KMS-11 (cell line): Measurements from ENCODE around the gene PSG1.
A peak's percentile ranks its signal among the peaks of the same experiment; 100 is the strongest.
"Not testable (repeated sequence)": the region's sequence is repeated elsewhere in the genome, so short reads cannot be mapped to it uniquely, and the experiment has no call there.

Source experiments
- H2AFZ ChIP-seq: fragments of 200-600 bp; sonication (generic); 2 replicates; pipeline ENCODE4 v1.6.1; 2016; ENCODE audit warnings: antibody characterized with exemption, mixed run types, low read depth
- H3K27ac ChIP-seq: fragments of 200-600 bp; sonication (generic); 2 replicates; pipeline ENCODE4 v1.6.1; 2016; ENCODE audit warnings: mild to moderate bottlenecking, mixed run types
- H3K27me3 ChIP-seq: fragments of 200-600 bp; sonication (generic); 2 replicates; pipeline ENCODE4 v1.6.1; 2017; ENCODE audit warnings: mild to moderate bottlenecking, low read depth, mixed run types, moderate library complexity; ENCODE audit not compliant: insufficient read depth
- H3K36me3 ChIP-seq: fragments of 200-600 bp; sonication (generic); 2 replicates; pipeline ENCODE4 v1.6.1; 2017; ENCODE audit warnings: mild to moderate bottlenecking, mixed run types; ENCODE audit not compliant: insufficient read depth
- H3K4me1 ChIP-seq: fragments of 200-600 bp; sonication (generic); 2 replicates; pipeline ENCODE4 v1.6.1; 2016; ENCODE audit warnings: mild to moderate bottlenecking, low read depth, mixed run types; ENCODE audit not compliant: poor library complexity, severe bottlenecking
- H3K4me2 ChIP-seq: fragments of 200-600 bp; sonication (generic); 2 replicates; pipeline ENCODE4 v1.7.0; 2016; ENCODE audit warnings: mild to moderate bottlenecking, mixed run types
- H3K4me3 ChIP-seq: fragments of 200-600 bp; sonication (generic); IDR thresholded peaks from 2 replicates; pipeline ENCODE4 v1.6.1; 2017; ENCODE audit warnings: low read depth, low read length, mixed read lengths; ENCODE audit not compliant: insufficient read depth
- H3K79me2 ChIP-seq: fragments of 200-600 bp; sonication (generic); 2 replicates; pipeline ENCODE4 v1.6.1; 2016; ENCODE audit warnings: low read depth, mixed run types; ENCODE audit not compliant: insufficient read depth
- H3K9ac ChIP-seq: fragments of 200-600 bp; sonication (generic); 2 replicates; pipeline ENCODE4 v1.6.1; 2016; ENCODE audit warnings: mild to moderate bottlenecking, mixed run types
- H4K20me1 ChIP-seq: fragments of 200-600 bp; sonication (generic); 2 replicates; pipeline ENCODE4 v1.6.1; 2016; ENCODE audit warnings: mild to moderate bottlenecking, mixed run types; ENCODE audit not compliant: insufficient read depth
- TF ChIP-seq, protein P1 (sequence below): fragments of 200-600 bp; sonication (generic); conservative IDR thresholded peaks from 2 replicates; pipeline ENCODE4 v1.6.1; 2017; ENCODE audit warnings: low read depth, mild to moderate bottlenecking, antibody characterized with exemption, low read length, moderate library complexity, mixed read lengths

The PSG1 gene

DNA sequence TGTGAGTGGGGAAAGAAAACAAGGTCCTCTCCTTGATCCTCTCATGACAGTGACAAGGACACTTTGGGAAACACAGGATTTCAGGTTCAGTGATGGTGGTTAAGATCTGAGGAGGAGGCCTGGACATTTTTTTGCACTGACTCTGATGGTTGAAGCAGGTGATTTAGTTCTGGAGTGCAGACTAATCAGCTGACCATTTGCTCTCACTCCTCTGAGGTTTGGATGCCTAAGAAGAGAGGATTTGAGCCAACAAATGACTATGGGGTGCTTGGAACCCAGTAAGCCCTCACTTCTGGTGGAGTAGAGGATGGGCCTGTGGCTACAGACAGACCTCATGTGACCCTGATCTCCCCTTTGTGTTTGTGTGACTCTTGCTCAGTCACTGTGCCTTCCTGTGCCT lies 2.9 kb downstream of the PSG1 start:
- not testable (repeated sequence) for H4K20me1 ChIP-seq, H3K36me3 ChIP-seq, H3K4me2 ChIP-seq, H2AFZ ChIP-seq, H3K27me3 ChIP-seq, H3K9ac ChIP-seq, H3K79me2 ChIP-seq, H3K27ac ChIP-seq, H3K4me3 ChIP-seq, H3K4me1 ChIP-seq

DNA sequence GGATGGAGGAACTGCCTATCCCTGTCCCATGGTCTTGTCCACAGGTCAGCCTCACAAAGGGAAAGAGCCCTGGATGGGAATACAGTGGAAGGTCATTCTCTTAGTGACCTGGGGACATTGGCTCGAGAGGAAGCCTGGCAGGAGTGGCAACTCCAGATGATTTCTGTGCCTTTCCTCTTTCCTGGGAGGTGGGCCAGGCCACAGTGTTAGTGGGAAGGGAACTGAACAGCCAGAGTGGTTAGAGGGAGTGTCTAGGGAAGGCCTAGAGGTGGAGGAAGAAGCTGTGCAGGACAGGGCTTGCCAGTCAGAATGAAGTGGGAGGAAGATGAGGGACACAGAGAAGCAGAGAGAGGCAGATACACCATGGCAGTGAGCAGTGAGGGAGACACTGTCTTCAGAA lies 3.6 kb downstream of the PSG1 start:
- H3K4me3 ChIP-seq, H3K27me3 ChIP-seq, H3K79me2 ChIP-seq, H3K36me3 ChIP-seq, H3K4me2 ChIP-seq, H3K9ac ChIP-seq, H2AFZ ChIP-seq, H3K4me1 ChIP-seq, H4K20me1 ChIP-seq, H3K27ac ChIP-seq: not testable (repeated sequence)

DNA sequence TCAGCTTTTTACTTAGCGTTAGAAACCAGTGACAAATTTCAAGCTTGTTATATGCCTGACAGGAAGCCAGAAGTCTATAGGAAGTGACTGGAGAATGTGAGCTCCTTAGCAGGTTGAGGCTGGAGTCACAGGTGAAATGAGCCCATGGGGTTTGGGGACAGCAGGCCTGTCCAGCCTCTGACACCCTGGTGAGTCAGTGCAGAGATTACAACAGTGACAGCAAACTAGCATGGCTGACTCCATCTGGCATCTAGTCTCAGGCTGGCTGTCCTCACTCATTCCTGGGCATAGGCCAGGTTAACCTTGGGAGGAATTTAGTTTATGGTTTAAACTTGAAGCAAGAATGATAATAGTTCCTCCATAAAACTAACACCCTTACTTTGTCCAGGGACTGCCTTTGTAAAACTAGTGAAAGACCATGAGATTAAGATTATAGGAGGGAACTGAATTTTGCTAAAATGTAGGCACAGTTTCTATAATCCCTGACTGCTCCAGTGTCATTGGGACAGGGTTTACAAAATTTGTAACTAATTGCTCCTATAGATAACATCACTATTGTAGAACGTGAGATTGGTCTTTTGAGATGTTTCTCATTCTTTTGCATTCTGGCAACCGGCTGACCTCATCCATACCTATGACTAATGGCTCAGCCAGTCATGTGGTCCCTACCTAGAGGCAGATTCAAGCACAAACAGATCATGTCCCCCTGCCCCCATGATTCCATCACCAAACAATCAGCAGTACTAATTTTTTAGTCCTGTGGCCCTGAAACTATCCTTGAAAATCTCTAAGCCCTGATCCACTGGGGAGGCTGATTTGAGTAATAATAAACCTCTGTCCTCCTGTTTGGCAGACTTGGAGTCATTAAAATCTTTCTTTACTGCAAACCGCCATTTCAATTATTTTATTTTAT lies 4.4 kb downstream of the PSG1 start:
- not testable (repeated sequence) for H3K9ac ChIP-seq, H3K27me3 ChIP-seq, H3K4me2 ChIP-seq, H3K79me2 ChIP-seq, H3K27ac ChIP-seq, H4K20me1 ChIP-seq, H3K4me1 ChIP-seq, H3K36me3 ChIP-seq, H3K4me3 ChIP-seq, H2AFZ ChIP-seq

DNA sequence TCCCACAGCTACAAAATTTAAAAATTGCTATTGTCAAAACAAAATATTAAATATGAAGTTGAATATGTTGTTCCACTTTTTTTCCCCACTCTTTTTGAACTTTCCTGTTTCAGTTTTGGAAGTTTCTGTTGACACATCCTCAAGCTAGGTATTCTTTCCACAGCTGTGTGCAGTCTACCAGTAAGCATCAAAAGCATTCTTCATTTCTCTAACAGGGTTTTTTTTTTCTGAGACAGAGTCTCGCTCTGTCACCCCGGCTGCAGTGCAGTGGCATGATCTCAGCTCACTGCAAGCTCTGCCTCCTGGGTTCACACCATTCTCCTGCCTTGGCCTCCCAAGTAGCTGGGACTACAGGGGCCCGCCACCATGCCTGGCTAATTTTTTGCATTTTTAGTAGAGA lies 5.4 kb downstream of the PSG1 start:
- H3K9ac ChIP-seq, H3K4me2 ChIP-seq, H3K79me2 ChIP-seq, H3K36me3 ChIP-seq, H3K27ac ChIP-seq, H3K4me3 ChIP-seq, H3K4me1 ChIP-seq, H3K27me3 ChIP-seq, H4K20me1 ChIP-seq, H2AFZ ChIP-seq: not testable (repeated sequence)

DNA sequence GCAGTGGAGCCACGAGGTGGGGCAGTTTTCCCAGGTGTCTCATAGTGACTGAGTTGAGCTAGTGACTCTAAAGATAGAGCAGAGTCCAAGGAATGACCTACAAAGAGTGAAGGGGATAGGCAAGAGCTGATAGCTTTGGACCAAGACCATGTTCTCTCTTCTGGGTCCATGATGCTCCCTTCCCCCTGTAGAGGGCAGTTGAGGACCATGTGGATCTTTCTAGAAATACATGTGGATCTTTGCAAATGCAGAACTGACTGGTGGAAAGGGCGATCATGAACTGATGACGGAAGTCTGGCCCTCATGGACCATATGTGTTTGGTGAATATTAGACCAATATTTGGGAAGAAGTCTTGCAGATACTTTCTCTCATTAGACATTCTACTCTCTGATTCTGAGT lies 6.9 kb downstream of the PSG1 start:
- Histone ChIP-seq H3K4me2 (no peak overlapping the region), H3K4me1 (no peaks in the 10 kb centered on the region), H3K79me2 (no peaks in the 10 kb centered on the region), H3K27me3 (no peaks in the 10 kb centered on the region), H3K9ac (no peak overlapping the region), H4K20me1 (no peaks in the 10 kb centered on the region), H3K36me3 (no peaks in the 10 kb centered on the region), H2AFZ (no peak overlapping the region), H3K27ac (no peak overlapping the region), H3K4me3 (no peak overlapping the region)
- TF ChIP-seq, protein P1, sequence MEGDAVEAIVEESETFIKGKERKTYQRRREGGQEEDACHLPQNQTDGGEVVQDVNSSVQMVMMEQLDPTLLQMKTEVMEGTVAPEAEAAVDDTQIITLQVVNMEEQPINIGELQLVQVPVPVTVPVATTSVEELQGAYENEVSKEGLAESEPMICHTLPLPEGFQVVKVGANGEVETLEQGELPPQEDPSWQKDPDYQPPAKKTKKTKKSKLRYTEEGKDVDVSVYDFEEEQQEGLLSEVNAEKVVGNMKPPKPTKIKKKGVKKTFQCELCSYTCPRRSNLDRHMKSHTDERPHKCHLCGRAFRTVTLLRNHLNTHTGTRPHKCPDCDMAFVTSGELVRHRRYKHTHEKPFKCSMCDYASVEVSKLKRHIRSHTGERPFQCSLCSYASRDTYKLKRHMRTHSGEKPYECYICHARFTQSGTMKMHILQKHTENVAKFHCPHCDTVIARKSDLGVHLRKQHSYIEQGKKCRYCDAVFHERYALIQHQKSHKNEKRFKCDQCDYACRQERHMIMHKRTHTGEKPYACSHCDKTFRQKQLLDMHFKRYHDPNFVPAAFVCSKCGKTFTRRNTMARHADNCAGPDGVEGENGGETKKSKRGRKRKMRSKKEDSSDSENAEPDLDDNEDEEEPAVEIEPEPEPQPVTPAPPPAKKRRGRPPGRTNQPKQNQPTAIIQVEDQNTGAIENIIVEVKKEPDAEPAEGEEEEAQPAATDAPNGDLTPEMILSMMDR, result no peak

DNA sequence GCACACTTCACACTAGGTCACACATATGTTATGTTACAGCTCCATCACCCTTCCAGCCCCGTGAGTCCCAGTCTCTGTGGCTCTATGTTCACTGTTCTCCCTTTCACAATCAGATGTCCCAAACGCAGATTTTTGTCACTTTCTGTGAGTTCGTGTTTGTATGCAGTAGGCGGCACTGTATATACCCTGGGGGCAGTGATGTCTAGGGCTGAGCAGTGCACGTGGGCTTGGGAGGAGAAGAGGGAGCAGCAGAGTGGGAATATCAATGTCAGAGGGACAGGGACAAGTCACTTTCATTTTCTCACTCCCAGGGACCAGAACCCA lies 22.0 kb downstream of the PSG1 start:
- no peak overlapping the region for H3K9ac ChIP-seq
- TF ChIP-seq, protein P1, result peak; percentile 46; the same call in 1 of the 2 replicates
- no peaks in the 10 kb centered on the region for H3K4me1 ChIP-seq
- H3K4me2 ChIP-seq, result no peak overlapping the region
- no peak overlapping the region for H2AFZ ChIP-seq
- no peaks in the 10 kb centered on the region for H3K27me3 ChIP-seq
- no peaks in the 10 kb centered on the region for H3K79me2 ChIP-seq
- H3K27ac ChIP-seq, result no peak overlapping the region
- no peaks in the 10 kb centered on the region for H3K36me3 ChIP-seq
- H3K4me3 ChIP-seq, result no peak overlapping the region
- no peaks in the 10 kb centered on the region for H4K20me1 ChIP-seq

DNA sequence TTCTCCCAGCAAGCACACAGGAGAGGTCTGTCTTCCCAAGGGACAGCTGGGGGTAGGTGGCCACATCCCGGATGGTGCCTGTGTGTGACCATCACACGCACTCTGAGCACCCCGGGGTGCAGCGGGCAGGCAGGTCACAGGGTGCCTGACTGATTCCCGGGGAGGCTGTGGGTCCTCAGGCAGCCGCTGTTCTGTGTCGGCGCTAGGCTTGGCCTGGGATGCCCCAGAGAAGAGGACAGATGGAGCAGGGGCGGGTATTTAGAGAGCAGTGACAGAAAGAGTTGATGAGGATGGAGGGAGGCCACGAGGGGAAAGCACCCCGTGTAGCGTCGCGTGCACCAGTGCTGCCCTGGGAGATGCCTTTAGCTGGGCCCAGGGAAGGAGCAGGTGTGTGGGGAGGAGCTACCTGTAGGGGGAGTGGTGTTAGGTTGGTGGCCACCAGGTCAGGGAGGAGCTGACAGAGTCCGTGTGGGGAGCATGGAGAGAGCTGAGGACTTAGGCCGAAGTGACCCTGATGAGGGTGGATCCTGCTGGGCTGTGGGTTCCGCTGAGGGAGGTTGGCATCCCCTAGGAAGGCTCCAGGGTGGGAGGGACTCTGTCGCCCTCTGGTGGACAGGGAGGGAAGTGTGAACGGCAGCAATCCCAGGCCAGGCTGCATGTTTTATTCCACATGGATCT lies 22.5 kb downstream of the PSG1 start:
- H3K4me2 ChIP-seq, H2AFZ ChIP-seq, H4K20me1 ChIP-seq, H3K4me1 ChIP-seq, H3K9ac ChIP-seq, H3K27me3 ChIP-seq, H3K4me3 ChIP-seq, H3K79me2 ChIP-seq, H3K36me3 ChIP-seq, H3K27ac ChIP-seq: not testable (repeated sequence)

DNA sequence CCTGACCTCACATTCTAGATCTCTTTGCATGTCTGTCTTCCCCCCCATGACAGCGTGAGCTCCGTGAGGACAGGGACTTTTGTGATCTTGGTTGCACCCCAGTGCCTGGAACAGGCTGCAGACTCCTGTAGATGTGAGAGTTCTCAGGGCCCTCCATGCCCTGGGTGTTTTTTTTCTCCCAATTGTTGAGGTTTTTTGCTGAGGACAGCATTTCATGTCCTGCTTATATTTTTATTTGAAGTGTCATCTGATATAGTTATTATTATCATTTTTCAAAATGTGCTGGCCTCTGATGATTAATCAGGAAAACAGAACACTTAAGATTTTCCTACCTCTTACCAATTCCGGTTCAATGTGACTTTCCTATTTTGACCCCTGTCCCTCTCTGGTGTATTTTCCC lies 24.8 kb downstream of the PSG1 start:
- H3K27ac ChIP-seq, H3K4me1 ChIP-seq, H3K36me3 ChIP-seq, H3K27me3 ChIP-seq, H4K20me1 ChIP-seq, H3K4me3 ChIP-seq, H3K79me2 ChIP-seq, H3K9ac ChIP-seq, H2AFZ ChIP-seq, H3K4me2 ChIP-seq: not testable (repeated sequence)
